HepG2 (cell line): ENCODE measurements around the gene ADIPOR2. TPM values are rescaled to one million over a fixed set of nuclear protein-coding genes. Genes with fewer than 3 reads are reported as not detected.

ENCODE experiments used
- CAMTA2 ChIP-seq: sonication (generic); formaldehyde crosslinking; IDR thresholded peaks from 2 replicates; pipeline ENCODE4 v1.4.0; 2020; ENCODE audit warnings: mild to moderate bottlenecking, missing genetic modification reagents, borderline replicate concordance
- DPF2 ChIP-seq: sonication (generic); formaldehyde crosslinking; IDR thresholded peaks from 2 replicates; pipeline ENCODE4 v1.4.0; 2020; ENCODE audit warnings: mild to moderate bottlenecking, low read depth, missing genetic modification reagents, borderline replicate concordance
- EP300 ChIP-seq, 3 experiments: sonication (generic) in 1 of 3; formaldehyde crosslinking in 1 of 3; IDR thresholded peaks; 2 replicates each; pipeline versions ENCODE4 v1.5.1 to v1.6.1; 2011 to 2020; ENCODE audit warnings: low read depth in 2 of 3, low read length in 2 of 3, borderline replicate concordance in 1 of 3, improper control_type of control experiment in 1 of 3, mild to moderate bottlenecking in 1 of 3, missing genetic modification reagents in 1 of 3, moderate library complexity in 1 of 3
- HCFC1 ChIP-seq: fragments of 150-350 bp; IDR thresholded peaks from 2 replicates; pipeline ENCODE4 v1.6.1; 2014; ENCODE audit warnings: low read depth, low read length
- HNRNPL ChIP-seq: fragments of 200-400 bp; formaldehyde crosslinking; IDR thresholded peaks from 2 replicates; pipeline ENCODE4 v1.6.1; 2017; ENCODE audit warnings: mild to moderate bottlenecking, low read depth, low read length
- KAT2B ChIP-seq: fragments of 150-350 bp; IDR thresholded peaks from 2 replicates; pipeline ENCODE4 v1.6.1; 2014; ENCODE audit warnings: low read depth, low read length, borderline replicate concordance
- KDM2A ChIP-seq: sonication (generic); formaldehyde crosslinking; IDR thresholded peaks from 2 replicates; pipeline ENCODE4 v1.4.0; 2020; ENCODE audit warnings: low read depth, missing genetic modification reagents, borderline replicate concordance
- PHB2 ChIP-seq: fragments of 450-650 bp; IDR thresholded peaks from 2 replicates; pipeline ENCODE4 v1.6.1; 2018; ENCODE audit not compliant: partially characterized antibody
- STAT5B ChIP-seq: sonication (generic); formaldehyde crosslinking; IDR thresholded peaks from 2 replicates; pipeline ENCODE4 v1.4.0; 2020; ENCODE audit warnings: missing genetic modification reagents
- ZFP36 ChIP-seq: fragments of 150-350 bp; IDR thresholded peaks from 2 replicates; pipeline ENCODE4 v1.6.1; 2018; ENCODE audit warnings: borderline replicate concordance, low read length, low read depth; ENCODE audit not compliant: partially characterized antibody
- ZNF484 ChIP-seq: sonication (generic); formaldehyde crosslinking; IDR thresholded peaks from 2 replicates; pipeline ENCODE4 v1.5.1; 2020; ENCODE audit warnings: mild to moderate bottlenecking, low read depth, missing genetic modification reagents, borderline replicate concordance
- ZNF780A ChIP-seq: sonication (generic); formaldehyde crosslinking; IDR thresholded peaks from 2 replicates; pipeline ENCODE4 v1.8.0; 2022; ENCODE audit warnings: mild to moderate bottlenecking, missing genetic modification reagents, moderate library complexity
- ZNF839 ChIP-seq: sonication (generic); formaldehyde crosslinking; IDR thresholded peaks from 2 replicates; pipeline ENCODE4 v1.4.0; 2020; ENCODE audit warnings: missing genetic modification reagents, mild to moderate bottlenecking, borderline replicate concordance
- ZNF879 ChIP-seq: sonication (generic); formaldehyde crosslinking; IDR thresholded peaks from 2 replicates; pipeline ENCODE4 v1.8.1; 2023; ENCODE audit warnings: missing genetic modification reagents
- ZNF883 ChIP-seq: sonication (generic); formaldehyde crosslinking; IDR thresholded peaks from 2 replicates; pipeline ENCODE4 v1.5.1; 2020; ENCODE audit warnings: mild to moderate bottlenecking, missing genetic modification reagents; ENCODE audit errors: not compliant biosample characterization
- ZSCAN29 ChIP-seq: sonication (generic); formaldehyde crosslinking; conservative IDR thresholded peaks from 2 replicates; pipeline ENCODE4 v1.4.0; 2020; ENCODE audit warnings: mild to moderate bottlenecking, missing genetic modification reagents
- polyA plus RNA-seq, 8 experiments: library from polyadenylated mRNA; depleted of rRNA in 3 of 8; stranded (reverse) in 7 of 8; unstranded in 1 of 8; fragments of >200 nt; fragmentation: Illumina TruSeq in 4 of 8; extraction: Trizol in 4 of 8; gene quantifications; 2 replicates each; pipeline versions ENCODE4 v1.2.1 to v1.2.3, GENCODE V29; 2011 to 2016; ENCODE audit warnings: low read depth in 4 of 8, missing spikeins in 1 of 8, mixed read lengths in 1 of 8; ENCODE audit not compliant: insufficient read depth in 1 of 8
- total RNA-seq, 5 experiments: library from RNA; depleted of rRNA; stranded (reverse); fragments of >200 nt; fragmentation: Illumina TruSeq; extraction: Trizol; gene quantifications; 2 replicates each; pipeline ENCODE4 v1.2.3, GENCODE V29; 2016; ENCODE audit warnings: low read depth in 1 of 5
- TF ChIP-seq, protein P1 (sequence below): sonication (generic); formaldehyde crosslinking; IDR thresholded peaks from 2 replicates; pipeline ENCODE4 v1.8.0; 2022; ENCODE audit warnings: missing genetic modification reagents, low read depth, mild to moderate bottlenecking, borderline replicate concordance
- TF ChIP-seq, protein P2 (sequence below): IDR thresholded peaks from 2 replicates; pipeline ENCODE4 v1.6.1; 2016; ENCODE audit warnings: missing compliant biosample characterization, missing genetic modification reagents, borderline replicate concordance
- TF ChIP-seq, protein P3 (sequence below): sonication (generic); formaldehyde crosslinking; IDR thresholded peaks from 2 replicates; pipeline ENCODE4 v1.5.0; 2020; ENCODE audit warnings: missing genetic modification reagents, mild to moderate bottlenecking, borderline replicate concordance
- TF ChIP-seq, protein P4 (sequence below): sonication (generic); formaldehyde crosslinking; IDR thresholded peaks from 2 replicates; pipeline ENCODE4 v1.4.0; 2020; ENCODE audit warnings: missing genetic modification reagents
- TF ChIP-seq, protein P5 (sequence below): sonication (generic); formaldehyde crosslinking; IDR thresholded peaks from 2 replicates; pipeline ENCODE4 v1.4.0; 2020; ENCODE audit warnings: missing genetic modification reagents
- TF ChIP-seq, protein P6 (sequence below): conservative IDR thresholded peaks from 2 replicates; pipeline ENCODE4 v1.6.1; 2018; ENCODE audit warnings: missing genetic modification reagents

Gene ADIPOR2
- total and polyA plus RNA-seq, 2 of the 13 experiments (the other 11 are each of a cell fraction or from before 2014, with no cell fraction given) = 35.2 to 52.2 TPM

DNA sequence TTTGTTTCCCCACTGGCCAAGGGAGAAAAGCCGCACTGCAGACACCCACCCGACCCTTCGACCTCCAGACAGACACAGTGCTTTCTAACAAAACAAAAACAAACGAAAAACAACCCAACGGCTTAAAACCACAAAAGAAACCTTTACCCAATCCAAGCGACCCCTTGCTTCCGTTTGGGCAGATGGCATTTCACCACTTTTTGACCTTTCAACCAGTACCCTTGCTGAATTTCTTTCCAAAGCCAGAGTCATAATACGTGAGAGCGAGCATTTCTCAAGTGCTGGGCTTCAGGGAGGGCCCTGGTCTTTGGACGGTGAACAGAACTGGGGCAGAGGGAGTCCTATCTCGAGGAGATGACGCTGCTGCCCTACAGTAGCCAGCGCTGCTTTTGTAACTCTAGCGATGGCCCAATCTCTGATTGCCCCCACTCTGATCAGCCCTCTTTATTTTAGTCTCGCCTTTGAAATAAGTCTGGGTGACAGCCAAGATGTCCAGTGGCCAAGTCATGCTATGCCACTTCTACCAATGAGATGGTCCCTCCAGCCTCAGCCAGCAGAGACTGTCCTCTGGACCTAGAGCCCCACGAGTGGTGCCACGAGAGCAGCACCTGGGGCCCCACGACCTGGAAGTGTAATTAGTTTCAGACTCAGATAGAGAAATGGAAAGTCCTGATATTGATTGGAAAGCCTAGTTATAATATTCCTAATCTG, 21.9 kb upstream of the ADIPOR2 start (continued):
- no peak for TF ChIP-seq ZNF780A (CRISPR knock-in tag)
- TF ChIP-seq HCFC1 = no peak
- no peak for TF ChIP-seq ZSCAN29
- no peak for TF ChIP-seq ZNF883 (CRISPR knock-in tag)
- no peak for TF ChIP-seq ZNF484 (CRISPR knock-in tag)
- no peak for TF ChIP-seq KAT2B
- TF ChIP-seq, protein P1, sequence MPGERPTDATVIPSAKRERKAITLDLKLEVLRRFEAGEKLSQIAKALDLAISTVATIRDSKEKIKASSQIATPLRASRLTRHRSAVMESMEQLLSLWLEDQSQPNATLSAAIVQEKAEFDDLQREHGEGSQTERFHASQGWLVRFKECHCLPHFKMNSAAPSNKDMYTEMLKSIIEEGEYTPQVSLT = no peak
- no peak for TF ChIP-seq PHB2
- TF ChIP-seq, protein P2, sequence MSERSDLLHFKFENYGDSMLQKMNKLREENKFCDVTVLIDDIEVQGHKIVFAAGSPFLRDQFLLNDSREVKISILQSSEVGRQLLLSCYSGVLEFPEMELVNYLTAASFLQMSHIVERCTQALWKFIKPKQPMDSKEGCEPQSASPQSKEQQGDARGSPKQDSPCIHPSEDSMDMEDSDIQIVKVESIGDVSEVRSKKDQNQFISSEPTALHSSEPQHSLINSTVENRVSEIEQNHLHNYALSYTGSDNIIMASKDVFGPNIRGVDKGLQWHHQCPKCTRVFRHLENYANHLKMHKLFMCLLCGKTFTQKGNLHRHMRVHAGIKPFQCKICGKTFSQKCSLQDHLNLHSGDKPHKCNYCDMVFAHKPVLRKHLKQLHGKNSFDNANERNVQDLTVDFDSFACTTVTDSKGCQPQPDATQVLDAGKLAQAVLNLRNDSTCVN (CRISPR knock-in tag) = no peak
- TF ChIP-seq, protein P3, sequence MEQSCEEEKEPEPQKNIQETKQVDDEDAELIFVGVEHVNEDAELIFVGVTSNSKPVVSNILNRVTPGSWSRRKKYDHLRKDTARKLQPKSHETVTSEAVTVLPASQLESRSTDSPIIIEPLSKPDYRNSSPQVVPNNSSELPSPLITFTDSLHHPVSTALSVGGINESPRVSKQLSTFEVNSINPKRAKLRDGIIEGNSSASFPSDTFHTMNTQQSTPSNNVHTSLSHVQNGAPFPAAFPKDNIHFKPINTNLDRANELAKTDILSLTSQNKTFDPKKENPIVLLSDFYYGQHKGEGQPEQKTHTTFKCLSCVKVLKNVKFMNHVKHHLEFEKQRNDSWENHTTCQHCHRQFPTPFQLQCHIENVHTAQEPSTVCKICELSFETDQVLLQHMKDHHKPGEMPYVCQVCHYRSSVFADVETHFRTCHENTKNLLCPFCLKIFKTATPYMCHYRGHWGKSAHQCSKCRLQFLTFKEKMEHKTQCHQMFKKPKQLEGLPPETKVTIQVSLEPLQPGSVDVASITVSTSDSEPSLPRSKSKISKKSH = no peak
- TF ChIP-seq, protein P4, sequence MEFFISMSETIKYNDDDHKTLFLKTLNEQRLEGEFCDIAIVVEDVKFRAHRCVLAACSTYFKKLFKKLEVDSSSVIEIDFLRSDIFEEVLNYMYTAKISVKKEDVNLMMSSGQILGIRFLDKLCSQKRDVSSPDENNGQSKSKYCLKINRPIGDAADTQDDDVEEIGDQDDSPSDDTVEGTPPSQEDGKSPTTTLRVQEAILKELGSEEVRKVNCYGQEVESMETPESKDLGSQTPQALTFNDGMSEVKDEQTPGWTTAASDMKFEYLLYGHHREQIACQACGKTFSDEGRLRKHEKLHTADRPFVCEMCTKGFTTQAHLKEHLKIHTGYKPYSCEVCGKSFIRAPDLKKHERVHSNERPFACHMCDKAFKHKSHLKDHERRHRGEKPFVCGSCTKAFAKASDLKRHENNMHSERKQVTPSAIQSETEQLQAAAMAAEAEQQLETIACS = no peak
- TF ChIP-seq DPF2 (CRISPR knock-in tag) = peak; percentile 46; the same call in 1 of the 2 replicates
- TF ChIP-seq KDM2A (CRISPR knock-in tag) = no peak
- TF ChIP-seq ZNF839 (CRISPR knock-in tag) = no peak
- TF ChIP-seq ZNF879 (CRISPR knock-in tag) = no peak
- no peak for TF ChIP-seq HNRNPL
- TF ChIP-seq, protein P5, sequence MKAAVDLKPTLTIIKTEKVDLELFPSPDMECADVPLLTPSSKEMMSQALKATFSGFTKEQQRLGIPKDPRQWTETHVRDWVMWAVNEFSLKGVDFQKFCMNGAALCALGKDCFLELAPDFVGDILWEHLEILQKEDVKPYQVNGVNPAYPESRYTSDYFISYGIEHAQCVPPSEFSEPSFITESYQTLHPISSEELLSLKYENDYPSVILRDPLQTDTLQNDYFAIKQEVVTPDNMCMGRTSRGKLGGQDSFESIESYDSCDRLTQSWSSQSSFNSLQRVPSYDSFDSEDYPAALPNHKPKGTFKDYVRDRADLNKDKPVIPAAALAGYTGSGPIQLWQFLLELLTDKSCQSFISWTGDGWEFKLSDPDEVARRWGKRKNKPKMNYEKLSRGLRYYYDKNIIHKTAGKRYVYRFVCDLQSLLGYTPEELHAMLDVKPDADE (CRISPR knock-in tag) = no peak
- TF ChIP-seq CAMTA2 (CRISPR knock-in tag) = no peak
- no peak for TF ChIP-seq STAT5B (CRISPR knock-in tag)
- peak in 1 of 2 experiments; percentile 81; a peak in 2 of 4 replicates for TF ChIP-seq EP300 (IDR thresholded peaks at IDR 0.05; ENCODE audit: low read depth in 2 of 2, low read length in 2 of 2)
- TF ChIP-seq EP300 (CRISPR knock-in tag; IDR thresholded peaks at IDR 0.05; ENCODE audit: borderline replicate concordance) = peak; percentile 63; the same call in 1 of the 2 replicates
- TF ChIP-seq, protein P6, sequence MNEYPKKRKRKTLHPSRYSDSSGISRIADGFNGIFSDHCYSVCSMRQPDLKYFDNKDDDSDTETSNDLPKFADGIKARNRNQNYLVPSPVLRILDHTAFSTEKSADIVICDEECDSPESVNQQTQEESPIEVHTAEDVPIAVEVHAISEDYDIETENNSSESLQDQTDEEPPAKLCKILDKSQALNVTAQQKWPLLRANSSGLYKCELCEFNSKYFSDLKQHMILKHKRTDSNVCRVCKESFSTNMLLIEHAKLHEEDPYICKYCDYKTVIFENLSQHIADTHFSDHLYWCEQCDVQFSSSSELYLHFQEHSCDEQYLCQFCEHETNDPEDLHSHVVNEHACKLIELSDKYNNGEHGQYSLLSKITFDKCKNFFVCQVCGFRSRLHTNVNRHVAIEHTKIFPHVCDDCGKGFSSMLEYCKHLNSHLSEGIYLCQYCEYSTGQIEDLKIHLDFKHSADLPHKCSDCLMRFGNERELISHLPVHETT = no peak
- no peak for TF ChIP-seq ZFP36
